ENCODE data around the gene NCKAP5L. TPM values are rescaled to one million over a fixed set of nuclear protein-coding genes. Genes with fewer than 3 reads are reported as not detected.
"Not testable (repeated sequence)": the region's sequence is repeated elsewhere in the genome, so short reads cannot be mapped to it uniquely, and the experiment has no call there.

NCKAP5L gene
- total RNA-seq, 6 donors from 2014 or later: 21.1 to 58.9 (median 30.8) TPM

- no peak overlapping the region for H3K4me3 ChIP-seq
Observed at GRCh38 chr12:49872381-49872780, 44.2 kb upstream of the NCKAP5L start.

GRCh38 chr12:49871811-49872251, 43.6 kb upstream of the NCKAP5L start:
- H3K27ac ChIP-seq; H3K36me3 ChIP-seq; ATAC-seq (ENCODE audit: low FRiP score in 2 of 2); H3K9me3 ChIP-seq; H3K4me3 ChIP-seq; H3K27me3 ChIP-seq; DNase-seq: not testable (repeated sequence)
- peaks cover 19 to 28% (median 27%) of the 10 kb centered on the region in 4 donors for H3K4me1 ChIP-seq
- WGBS, 2 donors: 92 to 95% methylated on average over 8 of the region's 8 CpGs

More at GRCh38 chr12:49872381-49872780, 44.2 kb upstream of the NCKAP5L start:
- TF ChIP-seq POLR2A (IDR thresholded peaks at IDR 0.05) (no peak), POLR2AphosphoS5 (IDR thresholded peaks at IDR 0.05) (no peak)
- no peaks in the 10 kb centered on the region for H3K36me3 ChIP-seq
- peaks cover 19 to 24% (median 22%) of the 10 kb centered on the region in 4 donors for H3K4me1 ChIP-seq
- no peaks in the 10 kb centered on the region for H3K27me3 ChIP-seq
- no peak for ATAC-seq (ENCODE audit: low FRiP score in 2 of 2)
- no peak overlapping the region for H3K27ac ChIP-seq
- no peak for DNase-seq
- WGBS, 2 donors: 94 to 95% methylated on average over 3 to 5 of the region's 5 CpGs
- H3K9me3 ChIP-seq: no peaks in the 10 kb centered on the region

- Histone ChIP-seq H3K27me3 (no peaks in the 10 kb centered on the region), H3K36me3 (no peaks in the 10 kb centered on the region), H3K4me1 (peaks cover 19 to 28% (median 27%) of the 10 kb centered on the region in 4 donors), H3K4me3 (no peak overlapping the region), H3K27ac (no peak overlapping the region), H3K9me3 (no peaks in the 10 kb centered on the region)
- TF ChIP-seq CTCF (IDR thresholded peaks at IDR 0.05): no peak
- TF ChIP-seq POLR2AphosphoS5 (IDR thresholded peaks at IDR 0.05): no peak
- TF ChIP-seq POLR2A (IDR thresholded peaks at IDR 0.05): no peak
- TF ChIP-seq EP300 (IDR thresholded peaks at IDR 0.05): no peak
- ATAC-seq (ENCODE audit: low FRiP score in 2 of 2) (no peak), DNase-seq (no peak)
- 76 to 88% methylated on average over 4 of the region's 4 CpGs for WGBS, 2 donors
Observed at GRCh38 chr12:49871263-49871561, 43.0 kb upstream of the NCKAP5L start.

- DNase-seq (no peak), ATAC-seq (ENCODE audit: low FRiP score in 2 of 2) (no peak)
- Histone ChIP-seq H3K27me3 (no peaks in the 10 kb centered on the region), H3K36me3 (no peaks in the 10 kb centered on the region), H3K4me3 (no peak overlapping the region), H3K4me1 (peaks cover 19 to 28% (median 27%) of the 10 kb centered on the region in 4 donors), H3K9me3 (no peaks in the 10 kb centered on the region), H3K27ac (no peak overlapping the region)
- 90 to 94% methylated on average over 11 of the region's 11 CpGs for WGBS, 2 donors
- no peak for TF ChIP-seq EP300 (IDR thresholded peaks at IDR 0.05)
- no peak for TF ChIP-seq POLR2AphosphoS5 (IDR thresholded peaks at IDR 0.05)
- no peak for TF ChIP-seq CTCF (IDR thresholded peaks at IDR 0.05)
- no peak for TF ChIP-seq POLR2A (IDR thresholded peaks at IDR 0.05)
Observed at GRCh38 chr12:49870501-49871262, 42.5 kb upstream of the NCKAP5L start.

- Histone ChIP-seq H3K27ac (peak overlapping the region in 1 of 4 donors; percentile 42), H3K27me3 (no peaks in the 10 kb centered on the region), H3K9me3 (no peaks in the 10 kb centered on the region), H3K4me1 (peaks cover 19 to 28% (median 27%) of the 10 kb centered on the region in 4 donors), H3K36me3 (no peaks in the 10 kb centered on the region), H3K4me3 (no peak overlapping the region)
- TF ChIP-seq EP300 (IDR thresholded peaks at IDR 0.05): no peak
- no peak for TF ChIP-seq POLR2AphosphoS5 (IDR thresholded peaks at IDR 0.05)
- no peak for TF ChIP-seq POLR2A (IDR thresholded peaks at IDR 0.05)
- no peak for TF ChIP-seq CTCF (IDR thresholded peaks at IDR 0.05)
- DNase-seq (no peak), ATAC-seq (ENCODE audit: low FRiP score in 2 of 2) (no peak)
- WGBS, 2 donors: 90 to 93% methylated on average over 13 to 14 of the region's 14 CpGs
Observed at GRCh38 chr12:49869816-49870500, 41.7 kb upstream of the NCKAP5L start.
